GM23248 (cell line): ENCODE results near the gene HDAC7.

Source experiments
- EZH2 ChIP-seq: fragments of 200-600 bp; sonication (generic); IDR thresholded peaks from 2 replicates; pipeline ENCODE4 v1.6.1; 2018; ENCODE audit warnings: antibody characterized with exemption, mild to moderate bottlenecking; ENCODE audit not compliant: insufficient read depth, poor library complexity, severe bottlenecking
- EZH2phosphoT487 ChIP-seq: fragments of 200-600 bp; sonication (generic); IDR thresholded peaks from 2 replicates; pipeline ENCODE4 v1.6.1; 2018; ENCODE audit warnings: antibody characterized with exemption, moderate library complexity, mild to moderate bottlenecking, low read depth; ENCODE audit not compliant: insufficient read depth

DNA sequence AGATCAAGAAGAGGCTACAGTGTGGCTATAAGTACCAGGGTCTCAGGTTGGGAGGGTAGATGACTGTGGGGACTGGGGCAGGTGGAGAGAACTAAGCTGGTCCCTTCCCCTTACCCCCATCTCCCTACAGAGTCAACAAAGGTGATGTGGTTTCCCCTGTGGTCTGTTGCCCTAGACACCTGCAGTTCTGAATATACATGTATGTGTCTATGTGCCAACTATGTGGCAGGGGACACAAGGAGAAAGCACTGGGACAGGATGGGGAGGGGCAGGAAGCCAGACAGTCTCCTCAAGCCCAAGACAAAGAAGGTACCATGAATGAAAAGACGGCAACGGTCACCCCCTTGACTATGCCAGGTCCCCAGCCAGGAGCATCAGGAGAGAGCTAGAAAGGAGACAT, 4.5 kb upstream of the HDAC7 start:
- TF ChIP-seq EZH2 (no peak), EZH2phosphoT487 (no peak)
